ENCODE measurements around the gene MYH15.

DNA sequence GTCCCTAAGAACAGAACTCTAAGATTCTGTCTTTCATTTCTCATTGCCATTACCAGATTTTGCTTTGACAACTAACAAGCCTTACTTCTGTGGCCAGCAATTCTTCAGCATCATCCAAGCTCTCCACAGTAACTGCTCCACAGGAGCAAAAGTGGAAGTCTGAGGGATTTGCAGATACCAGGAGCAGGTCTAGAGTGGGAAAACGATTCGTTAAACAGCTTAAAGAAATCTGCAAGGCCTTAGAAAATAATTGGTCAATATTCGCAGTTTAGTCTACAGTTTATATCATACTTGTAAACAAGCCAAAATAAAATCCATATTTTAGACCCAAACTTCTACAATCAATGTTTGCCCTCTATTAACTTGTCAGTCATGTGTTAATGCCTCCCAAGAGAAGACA, 24.1 kb downstream of the MYH15 start:
- no peak for TF ChIP-seq POLR2A (IDR thresholded peaks at IDR 0.05)
- TF ChIP-seq, protein P1, sequence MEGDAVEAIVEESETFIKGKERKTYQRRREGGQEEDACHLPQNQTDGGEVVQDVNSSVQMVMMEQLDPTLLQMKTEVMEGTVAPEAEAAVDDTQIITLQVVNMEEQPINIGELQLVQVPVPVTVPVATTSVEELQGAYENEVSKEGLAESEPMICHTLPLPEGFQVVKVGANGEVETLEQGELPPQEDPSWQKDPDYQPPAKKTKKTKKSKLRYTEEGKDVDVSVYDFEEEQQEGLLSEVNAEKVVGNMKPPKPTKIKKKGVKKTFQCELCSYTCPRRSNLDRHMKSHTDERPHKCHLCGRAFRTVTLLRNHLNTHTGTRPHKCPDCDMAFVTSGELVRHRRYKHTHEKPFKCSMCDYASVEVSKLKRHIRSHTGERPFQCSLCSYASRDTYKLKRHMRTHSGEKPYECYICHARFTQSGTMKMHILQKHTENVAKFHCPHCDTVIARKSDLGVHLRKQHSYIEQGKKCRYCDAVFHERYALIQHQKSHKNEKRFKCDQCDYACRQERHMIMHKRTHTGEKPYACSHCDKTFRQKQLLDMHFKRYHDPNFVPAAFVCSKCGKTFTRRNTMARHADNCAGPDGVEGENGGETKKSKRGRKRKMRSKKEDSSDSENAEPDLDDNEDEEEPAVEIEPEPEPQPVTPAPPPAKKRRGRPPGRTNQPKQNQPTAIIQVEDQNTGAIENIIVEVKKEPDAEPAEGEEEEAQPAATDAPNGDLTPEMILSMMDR (IDR thresholded peaks at IDR 0.05) = no peak

Measured in adrenal gland (tissue), 5 donors.